Measurements from ENCODE around the gene SZRD1.

The SZRD1 gene

DNA sequence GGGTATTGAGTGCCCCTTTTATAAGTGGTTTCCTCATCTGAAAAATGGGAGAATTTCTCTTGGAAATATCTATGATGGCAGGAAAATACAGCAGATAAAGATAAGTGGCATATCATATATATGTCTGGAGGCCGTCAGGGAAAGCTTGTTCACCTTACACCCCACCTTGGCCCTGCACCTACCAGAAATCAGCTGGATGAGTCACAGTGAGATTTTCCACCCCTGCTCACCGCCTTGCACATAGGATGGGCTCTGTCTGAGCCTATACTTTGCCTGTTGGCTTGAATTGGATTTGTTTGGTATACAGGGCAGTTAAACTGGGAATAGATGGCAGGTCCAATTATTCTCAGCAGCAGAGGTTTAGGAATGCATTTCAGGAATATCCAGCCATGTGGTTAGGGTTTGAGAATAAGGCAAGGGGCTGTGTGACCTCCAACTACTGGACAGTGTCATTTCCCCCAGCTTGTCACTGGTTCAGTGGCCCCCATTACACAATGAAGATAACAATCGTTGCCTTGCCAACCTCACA lies 70.0 kb downstream of the SZRD1 start, which contains the start of gene SPATA21:
Gene SPATA21, minus strand, starts transcription at position 479 of the 529 bp plus-strand sequence. CDS start 6,053 bp downstream, outside the sequence.
- TF ChIP-seq, protein P1, sequence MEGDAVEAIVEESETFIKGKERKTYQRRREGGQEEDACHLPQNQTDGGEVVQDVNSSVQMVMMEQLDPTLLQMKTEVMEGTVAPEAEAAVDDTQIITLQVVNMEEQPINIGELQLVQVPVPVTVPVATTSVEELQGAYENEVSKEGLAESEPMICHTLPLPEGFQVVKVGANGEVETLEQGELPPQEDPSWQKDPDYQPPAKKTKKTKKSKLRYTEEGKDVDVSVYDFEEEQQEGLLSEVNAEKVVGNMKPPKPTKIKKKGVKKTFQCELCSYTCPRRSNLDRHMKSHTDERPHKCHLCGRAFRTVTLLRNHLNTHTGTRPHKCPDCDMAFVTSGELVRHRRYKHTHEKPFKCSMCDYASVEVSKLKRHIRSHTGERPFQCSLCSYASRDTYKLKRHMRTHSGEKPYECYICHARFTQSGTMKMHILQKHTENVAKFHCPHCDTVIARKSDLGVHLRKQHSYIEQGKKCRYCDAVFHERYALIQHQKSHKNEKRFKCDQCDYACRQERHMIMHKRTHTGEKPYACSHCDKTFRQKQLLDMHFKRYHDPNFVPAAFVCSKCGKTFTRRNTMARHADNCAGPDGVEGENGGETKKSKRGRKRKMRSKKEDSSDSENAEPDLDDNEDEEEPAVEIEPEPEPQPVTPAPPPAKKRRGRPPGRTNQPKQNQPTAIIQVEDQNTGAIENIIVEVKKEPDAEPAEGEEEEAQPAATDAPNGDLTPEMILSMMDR (IDR thresholded peaks at IDR 0.05): no peak
- no peak for TF ChIP-seq ZFX (IDR thresholded peaks at IDR 0.05; ENCODE audit: borderline replicate concordance)
- no peak within 1 kb of the TSS for H3K27ac ChIP-seq

DNA sequence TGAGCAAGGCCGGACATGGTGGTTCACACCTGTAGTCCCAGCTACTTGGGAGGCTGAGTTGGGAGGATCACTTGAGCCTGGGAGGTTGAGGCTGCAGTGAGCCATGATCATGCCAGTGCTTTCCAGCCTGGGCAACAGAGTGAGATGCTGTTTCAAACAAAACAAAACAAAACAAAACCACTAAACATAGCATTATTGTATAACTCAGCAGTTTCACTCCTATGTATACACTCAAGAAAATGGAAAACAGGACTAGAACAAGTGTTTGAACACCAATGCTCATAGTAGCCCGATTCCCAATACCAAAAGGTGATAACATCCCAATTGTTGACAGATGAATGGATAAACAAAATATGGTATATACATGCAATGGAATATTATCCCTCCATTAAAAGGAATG lies 71.5 kb downstream of the SZRD1 start:
- TF ChIP-seq, protein P1 (IDR thresholded peaks at IDR 0.05): no peak
- H3K27ac ChIP-seq: no peak overlapping the region

DNA sequence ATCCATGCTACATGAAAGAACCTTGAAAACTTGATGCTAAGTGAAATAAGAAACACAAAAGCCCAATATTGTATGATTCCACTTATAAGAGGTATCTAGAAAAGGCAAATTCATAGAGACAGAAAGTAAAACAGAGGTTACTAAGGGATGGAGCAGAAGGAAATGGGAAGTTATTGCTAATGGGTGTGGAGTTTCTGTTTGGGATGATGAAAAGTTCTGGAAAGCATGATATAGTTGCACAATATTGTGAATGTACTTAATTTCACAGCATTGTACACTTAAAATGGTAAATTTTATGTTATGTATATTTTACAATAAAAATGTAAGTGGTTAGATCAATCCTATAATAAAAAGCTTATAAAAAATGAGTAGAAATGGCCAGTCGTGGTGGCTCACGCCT lies 71.9 kb downstream of the SZRD1 start:
- no peak overlapping the region for H3K27ac ChIP-seq
- no peak for TF ChIP-seq ZFX (IDR thresholded peaks at IDR 0.05; ENCODE audit: borderline replicate concordance)
- TF ChIP-seq, protein P1 (IDR thresholded peaks at IDR 0.05): no peak

DNA sequence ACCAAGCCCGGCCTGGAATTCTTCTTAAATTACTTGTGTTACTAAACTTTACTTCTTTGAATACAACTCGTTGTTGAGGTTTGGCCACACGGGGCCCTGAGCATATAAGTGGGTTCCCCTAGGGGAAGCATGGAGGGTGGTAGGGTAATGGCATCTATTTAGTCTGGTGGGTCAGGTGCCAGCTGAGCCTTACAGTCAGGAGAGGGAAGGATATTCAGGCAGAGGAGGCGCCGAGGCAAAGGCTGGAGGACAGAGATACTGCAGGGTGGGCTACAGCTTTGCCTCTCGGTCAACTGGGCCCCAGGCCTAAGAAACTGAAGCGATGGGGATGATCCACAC lies 73.1 kb downstream of the SZRD1 start:
- H3K27ac ChIP-seq: peak overlapping the region; percentile 61
- TF ChIP-seq, protein P1 (IDR thresholded peaks at IDR 0.05): no peak
- no peak for TF ChIP-seq ZFX (IDR thresholded peaks at IDR 0.05; ENCODE audit: borderline replicate concordance)

DNA sequence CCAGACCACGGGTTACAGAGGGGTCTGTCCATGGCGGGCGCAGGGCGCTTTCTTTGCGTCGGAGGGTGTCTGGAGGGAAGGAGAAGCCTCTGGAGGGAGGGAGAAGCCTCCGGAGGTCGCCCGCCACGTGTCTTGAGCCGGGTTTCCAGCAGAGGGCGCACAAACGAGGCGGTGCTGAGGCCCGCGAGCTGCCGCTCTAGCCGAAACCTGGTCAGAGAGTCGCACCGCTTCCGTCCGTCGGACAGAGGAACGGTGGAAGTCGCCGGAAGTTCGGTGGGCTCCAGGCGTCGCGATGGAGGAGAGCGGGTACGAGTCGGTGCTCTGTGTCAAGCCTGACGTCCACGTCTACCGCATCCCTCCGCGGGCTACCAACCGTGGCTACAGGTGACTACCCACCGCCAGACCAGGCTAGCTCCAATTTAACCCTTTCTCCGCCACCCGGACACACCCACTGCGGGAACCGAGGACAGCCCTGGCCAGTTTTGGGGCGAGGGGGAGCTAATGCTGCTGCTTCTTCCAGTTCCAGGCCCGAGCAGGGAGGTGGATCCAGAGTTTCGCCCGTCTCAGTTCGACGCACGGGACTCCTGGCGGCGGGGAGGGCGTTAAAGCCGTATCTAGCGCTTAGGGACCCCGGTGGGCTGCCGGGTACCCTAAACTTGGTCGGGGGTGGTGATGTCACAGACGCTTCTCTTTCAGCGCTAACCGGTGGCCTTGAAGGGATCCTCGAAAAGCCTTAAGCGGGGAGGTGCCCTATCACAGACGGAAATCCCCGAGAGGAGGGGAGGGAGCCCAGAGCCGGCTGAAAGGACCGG lies 73.6 kb downstream of the SZRD1 start, which contains the start of gene NECAP2:
Gene NECAP2, plus strand, starts transcription at position 255 of the 812 bp plus-strand sequence. Its CDS starts 38 bp downstream, at position 293.
- peak within 1 kb of the TSS; percentile 61 for H3K27ac ChIP-seq

DNA sequence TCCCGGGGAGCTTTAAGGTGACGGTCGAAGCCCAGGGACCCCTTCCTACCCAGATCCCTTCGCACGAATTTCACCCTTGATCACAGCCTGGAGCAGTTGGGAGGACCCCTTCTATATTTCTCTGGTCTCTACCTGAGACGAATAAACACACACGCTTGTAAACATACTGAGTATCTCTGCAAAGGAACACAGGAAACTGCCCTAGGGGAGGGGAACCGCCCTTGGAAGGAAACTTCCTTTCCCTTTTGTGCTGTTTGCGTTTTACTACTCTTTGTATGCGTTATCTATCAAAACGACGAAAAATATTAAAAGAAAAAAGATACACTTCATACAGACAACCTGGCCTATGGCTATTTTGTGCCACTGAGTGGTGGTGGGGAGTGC lies 74.2 kb downstream of the SZRD1 start:
- TF ChIP-seq, protein P1 (IDR thresholded peaks at IDR 0.05): no peak
- no peak for TF ChIP-seq ZFX (IDR thresholded peaks at IDR 0.05; ENCODE audit: borderline replicate concordance)
- peak overlapping the region; percentile 61 for H3K27ac ChIP-seq

More for the DNA sequence above, 73.6 kb downstream of the SZRD1 start, which contains the start of gene NECAP2:
- TF ChIP-seq ZFX (IDR thresholded peaks at IDR 0.05; ENCODE audit: borderline replicate concordance): no peak
- TF ChIP-seq, protein P1 (IDR thresholded peaks at IDR 0.05): peak; percentile 96

DNA sequence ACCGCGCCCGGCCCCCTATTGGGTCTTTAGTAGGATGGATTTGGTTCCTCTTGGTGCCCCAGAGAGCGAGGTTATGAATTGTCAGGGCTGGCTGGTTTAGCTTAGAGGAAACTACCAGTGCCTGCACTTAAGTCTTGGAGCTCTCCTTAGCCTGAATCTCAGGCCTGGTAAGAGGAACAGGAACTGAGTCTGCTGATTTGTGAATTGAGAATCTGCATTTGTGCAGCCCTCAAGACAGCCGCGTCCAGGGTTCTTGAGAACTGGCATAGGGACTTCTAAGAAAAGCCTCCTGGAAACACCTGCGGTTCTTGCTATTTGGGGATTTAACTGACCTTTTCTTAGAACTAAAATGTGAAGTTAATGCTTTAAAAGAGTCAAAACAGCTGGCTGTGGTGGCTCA lies 75.2 kb downstream of the SZRD1 start:
- no peak for TF ChIP-seq ZFX (IDR thresholded peaks at IDR 0.05; ENCODE audit: borderline replicate concordance)
- TF ChIP-seq, protein P1 (IDR thresholded peaks at IDR 0.05): no peak
- no peak overlapping the region for H3K27ac ChIP-seq

All from 22Rv1 (cell line).